Urothelium cell line (cell line): ENCODE data around the gene DCLK3.

Experiments
- DNase-seq: peaks from one replicate; pipeline ENCODE4 v3.0.0; 2011; ENCODE audit warnings: low spot score, mixed read lengths
- FAIRE-seq: peaks from 2 replicates; lab custom pipeline; 2011; peaks lifted over from hg19 to GRCh38; lab: Jason Lieb, UNC

DCLK3 gene

DNA sequence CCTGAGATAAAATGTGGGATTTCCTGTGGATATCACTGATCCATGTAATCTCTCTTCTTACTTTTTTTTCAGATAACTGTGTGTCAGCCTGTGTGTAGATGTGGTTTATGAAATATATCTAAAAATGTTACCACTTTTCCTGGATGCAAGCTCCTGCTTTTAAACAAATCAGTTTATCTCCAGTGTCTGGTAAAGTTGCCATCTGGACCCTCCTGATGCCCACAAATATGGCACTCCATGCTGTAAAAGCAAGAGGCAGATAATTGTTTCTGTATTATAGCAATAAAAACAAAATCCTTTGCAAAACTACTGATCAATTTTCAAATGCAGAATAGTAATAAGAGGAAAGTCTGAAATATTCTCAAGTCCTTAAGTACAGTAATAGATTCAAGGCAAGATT is 7.6 kb upstream of the DCLK3 start:
- no peak for FAIRE-seq
- DNase-seq = no peak

DNA sequence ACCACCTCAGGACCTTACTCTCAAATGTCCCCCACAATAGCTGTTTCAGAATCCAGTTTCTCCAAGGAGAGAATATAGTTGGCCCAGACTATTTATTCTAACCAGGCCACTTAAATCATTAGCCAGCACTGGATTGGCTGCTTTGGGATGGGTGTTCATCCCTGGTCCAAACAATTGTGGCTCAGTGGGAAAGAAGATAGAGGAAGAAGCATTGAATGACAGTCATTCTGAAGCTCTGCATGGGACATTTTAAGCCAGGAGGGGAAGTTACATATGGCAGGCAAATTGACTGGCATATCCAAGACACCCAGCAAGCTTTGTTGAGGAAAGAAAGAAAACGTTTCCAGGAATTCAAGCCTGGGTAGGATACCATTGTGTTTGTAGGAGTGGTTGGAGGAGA is 5.6 kb upstream of the DCLK3 start:
- DNase-seq (no peak), FAIRE-seq (no peak)

DNA sequence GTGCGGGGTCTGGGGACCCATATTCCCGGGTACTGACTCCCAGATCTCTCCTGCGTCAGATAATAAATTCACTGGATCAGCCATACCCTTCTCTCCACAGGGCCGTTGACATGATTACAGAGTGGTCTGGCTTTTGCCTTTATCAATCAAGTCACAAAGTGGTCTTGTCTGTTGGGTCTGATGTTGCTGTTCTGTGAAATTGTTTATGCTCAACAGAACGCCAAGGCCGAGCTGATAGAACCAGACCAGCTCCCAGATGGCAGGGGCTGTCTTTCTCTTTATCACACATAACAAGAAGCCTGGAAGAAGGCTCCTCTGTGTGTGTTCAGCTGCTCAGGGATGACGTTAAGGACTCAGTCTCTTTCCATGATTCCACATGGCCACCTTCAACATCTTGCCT is 751 bp upstream of the DCLK3 start:
- DNase-seq (no peak), FAIRE-seq (no peak)

DNA sequence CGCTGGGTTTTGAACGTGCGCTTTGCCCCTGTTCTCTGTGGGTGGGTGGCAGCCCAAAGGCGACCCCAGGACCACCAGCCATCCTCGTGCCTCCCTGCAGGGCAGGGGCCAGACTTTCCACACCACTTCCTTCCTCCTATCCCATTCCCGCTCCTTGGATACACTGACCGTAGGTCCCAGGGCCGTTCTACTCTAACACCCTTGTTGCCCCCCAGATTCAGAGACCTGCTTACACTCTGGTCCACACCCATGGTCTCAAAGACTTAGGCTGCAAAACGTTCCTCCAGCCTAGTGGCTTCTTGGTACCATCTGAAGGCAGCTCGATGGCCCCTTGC is 318 bp upstream of the DCLK3 start:
- DNase-seq = no peak
- FAIRE-seq = no peak

DNA sequence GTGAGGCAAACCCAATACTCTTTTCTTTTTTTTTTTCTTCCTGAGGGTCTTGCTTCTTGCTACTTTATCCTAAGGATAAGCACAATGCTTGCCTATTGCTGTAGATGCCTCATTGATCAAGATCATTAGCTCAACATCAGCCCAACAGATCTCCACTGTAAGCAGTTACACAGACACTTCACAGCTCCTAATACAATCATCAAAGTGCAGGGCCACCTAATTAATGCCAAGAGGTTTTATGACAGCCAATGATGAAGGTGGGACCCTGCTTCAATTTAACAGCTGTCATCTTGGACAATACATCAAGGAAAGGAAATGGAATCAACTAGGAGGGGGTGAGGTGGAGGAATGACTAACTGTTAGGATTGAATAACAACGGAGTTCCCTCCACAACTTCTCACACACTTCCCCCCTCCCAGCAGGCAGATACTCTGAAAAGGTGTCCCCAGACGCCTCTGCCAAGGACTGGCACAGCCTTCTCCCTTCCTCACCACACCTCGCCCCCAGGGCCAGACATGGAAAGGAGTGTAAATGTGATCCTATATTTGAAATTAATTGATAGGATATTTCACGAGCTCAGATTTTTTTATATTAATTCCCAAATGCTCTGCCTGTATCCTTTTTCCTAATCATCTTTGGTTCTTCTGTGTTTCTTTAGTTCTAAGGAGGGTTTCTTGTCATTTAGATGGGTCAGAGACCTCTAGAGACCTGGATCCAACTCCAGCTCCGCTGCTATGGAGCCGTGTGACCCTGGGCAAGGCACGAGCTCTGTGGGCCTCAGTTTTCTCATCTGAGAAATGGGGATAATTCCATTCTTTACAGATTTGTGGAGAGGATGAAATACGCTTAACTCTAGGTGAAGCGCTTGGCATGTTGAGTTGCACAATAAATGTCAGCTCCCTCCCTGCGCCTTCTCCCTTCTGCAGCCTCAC is 1.2 kb downstream of the DCLK3 start:
- no peak for DNase-seq
- no peak for FAIRE-seq

DNA sequence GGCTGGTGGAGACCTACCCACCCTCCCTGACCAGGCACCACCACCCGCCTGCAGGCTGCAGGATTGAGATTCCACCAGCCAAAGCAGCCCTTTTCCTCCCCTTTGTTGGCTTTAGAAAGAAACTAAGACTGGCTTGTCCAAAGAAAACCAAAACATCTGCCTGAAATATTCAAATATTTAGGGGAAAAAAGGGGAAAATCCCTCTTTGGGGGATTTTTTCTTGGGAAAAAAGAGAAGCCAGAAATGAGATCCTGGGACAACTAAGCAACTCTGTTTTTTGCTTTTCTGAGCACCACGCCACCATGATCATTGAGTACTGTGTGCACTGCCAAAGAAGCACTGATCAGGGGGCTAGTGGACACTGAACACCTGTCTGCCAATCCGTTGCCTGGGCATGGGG is 2.6 kb downstream of the DCLK3 start:
- no peak for DNase-seq
- no peak for FAIRE-seq

DNA sequence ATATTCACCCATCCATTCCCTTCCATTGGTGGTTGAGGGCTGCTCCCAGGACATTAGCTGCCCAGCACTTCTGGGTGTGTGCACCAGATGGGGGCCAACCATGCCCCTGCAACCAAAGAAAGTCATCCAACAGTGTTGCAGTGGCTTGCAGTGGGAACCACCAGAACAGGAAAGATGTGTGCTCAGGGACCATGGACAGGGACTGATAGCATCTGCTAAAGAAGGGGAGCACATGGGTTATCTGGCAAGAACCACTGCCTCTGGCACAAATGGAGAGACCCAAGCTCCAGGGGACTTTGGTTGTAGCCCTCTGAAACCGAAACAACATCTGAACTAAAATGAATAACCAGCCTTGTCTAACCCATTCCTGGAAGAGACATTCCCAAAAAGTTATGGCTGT is 8.1 kb downstream of the DCLK3 start:
- DNase-seq (no peak), FAIRE-seq (no peak)

DNA sequence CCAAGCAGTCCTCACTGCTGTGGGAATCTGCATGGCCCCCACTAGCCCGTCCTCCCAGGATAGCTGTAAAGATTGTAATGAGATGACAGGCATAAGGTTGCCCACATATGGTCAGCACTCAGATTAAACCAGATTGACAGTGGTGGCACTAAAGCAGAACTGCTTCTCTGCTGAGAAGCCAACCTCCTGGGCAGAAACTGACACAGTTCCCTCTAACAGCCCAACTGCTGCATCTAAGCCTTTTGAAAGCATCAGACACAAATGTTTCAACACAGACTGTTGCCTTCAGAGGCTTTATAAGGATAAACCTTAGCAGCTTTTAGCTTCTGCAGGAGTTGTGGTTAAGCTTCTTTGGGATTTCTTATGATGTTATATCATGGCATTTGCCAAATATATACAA is 13.0 kb downstream of the DCLK3 start:
- FAIRE-seq (no peak), DNase-seq (no peak)

DNA sequence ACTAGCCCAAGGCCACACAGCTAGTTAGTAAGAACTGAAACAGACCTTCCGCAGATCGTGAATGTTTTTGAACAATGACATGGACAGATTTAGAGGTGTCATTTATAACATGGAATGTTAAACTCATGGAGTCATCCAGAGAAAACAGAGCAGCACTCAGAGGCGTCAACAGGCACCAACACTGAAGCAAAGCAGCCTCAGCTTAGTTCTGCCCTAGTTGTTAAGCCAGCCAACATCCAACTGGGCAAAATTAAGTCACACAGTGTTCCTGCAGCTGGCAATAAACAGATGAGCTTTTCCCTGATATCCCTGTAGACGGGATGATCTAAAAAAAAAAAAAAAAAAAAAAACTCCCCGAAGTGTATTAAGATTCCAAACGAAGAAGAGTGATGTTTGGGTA is 13.6 kb downstream of the DCLK3 start:
- FAIRE-seq (no peak), DNase-seq (no peak)

DNA sequence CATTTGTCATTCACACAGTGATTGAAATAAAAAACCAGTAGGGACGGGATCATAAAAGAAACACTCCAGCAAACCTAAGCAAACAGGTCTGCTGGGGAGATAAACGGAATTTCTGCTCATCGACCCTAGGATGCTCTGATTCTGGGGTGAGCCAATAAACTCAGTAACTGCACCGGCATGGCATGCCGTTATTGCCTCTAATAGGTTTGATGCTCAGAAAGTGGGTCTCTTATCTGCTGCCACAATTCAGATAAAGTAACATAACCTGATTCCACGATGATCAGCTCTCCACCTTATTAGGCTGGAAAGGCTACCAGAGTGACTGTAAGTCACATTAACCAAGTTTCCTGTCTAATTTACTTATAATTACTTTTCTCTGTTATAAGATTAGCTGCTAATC is 19.6 kb downstream of the DCLK3 start:
- DNase-seq (no peak), FAIRE-seq (no peak)

DNA sequence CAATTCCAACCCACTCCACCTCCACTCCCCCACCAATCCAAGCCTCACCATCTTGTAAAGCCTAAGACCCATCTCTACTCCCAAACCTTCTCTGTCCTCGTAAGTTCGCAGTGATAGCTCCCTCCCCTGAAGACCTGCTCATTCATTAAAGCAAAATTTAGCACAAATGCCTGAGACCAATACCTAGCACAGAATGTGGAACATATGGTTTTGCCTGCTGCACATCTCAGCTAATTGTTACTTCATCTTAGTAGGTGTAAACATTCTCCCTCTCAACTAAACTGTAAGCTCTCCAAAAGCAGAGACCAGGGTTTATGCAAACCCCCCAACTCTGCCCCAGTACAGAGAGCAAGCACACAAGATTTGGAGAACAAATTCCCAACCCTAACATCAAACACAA is 20.5 kb downstream of the DCLK3 start:
- DNase-seq (no peak), FAIRE-seq (no peak)

DNA sequence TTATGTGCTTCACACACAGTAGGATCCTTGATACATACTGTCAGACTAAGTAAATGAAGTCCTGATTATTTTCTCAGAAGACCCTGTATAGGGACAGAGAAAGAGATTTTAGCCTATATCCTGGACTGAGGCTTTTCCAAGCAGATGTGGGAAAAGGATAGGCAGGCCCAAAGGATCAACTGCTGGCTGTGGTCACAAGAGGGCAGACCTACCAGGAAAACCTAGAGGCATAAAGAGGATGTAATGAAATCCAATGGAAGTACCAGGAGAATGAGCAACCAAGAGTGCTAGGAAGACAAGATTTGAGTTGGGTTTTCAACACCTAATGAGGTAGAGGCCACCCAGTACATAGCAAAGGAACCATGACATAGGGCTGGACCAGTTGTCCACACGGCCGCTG is 23.1 kb downstream of the DCLK3 start:
- DNase-seq (no peak), FAIRE-seq (no peak)

DNA sequence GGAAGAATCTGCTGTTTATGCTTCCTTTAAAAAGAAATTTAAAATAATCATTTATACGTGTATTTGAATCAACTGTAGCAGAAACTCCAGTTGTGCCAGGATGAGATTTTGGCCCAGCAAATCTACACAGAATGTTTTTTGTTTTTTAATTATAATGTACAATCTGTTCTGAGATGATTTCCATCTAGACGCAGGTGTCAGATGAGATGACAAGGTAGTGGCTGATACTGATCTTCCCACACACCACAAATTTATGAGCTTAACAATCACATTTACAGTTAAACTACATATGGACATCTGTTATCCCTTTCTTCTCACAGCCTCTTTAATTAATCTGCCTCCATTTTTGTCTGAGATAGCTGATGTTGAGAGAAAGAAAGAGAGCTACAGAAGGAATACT is 23.6 kb downstream of the DCLK3 start:
- DNase-seq (no peak), FAIRE-seq (no peak)

DNA sequence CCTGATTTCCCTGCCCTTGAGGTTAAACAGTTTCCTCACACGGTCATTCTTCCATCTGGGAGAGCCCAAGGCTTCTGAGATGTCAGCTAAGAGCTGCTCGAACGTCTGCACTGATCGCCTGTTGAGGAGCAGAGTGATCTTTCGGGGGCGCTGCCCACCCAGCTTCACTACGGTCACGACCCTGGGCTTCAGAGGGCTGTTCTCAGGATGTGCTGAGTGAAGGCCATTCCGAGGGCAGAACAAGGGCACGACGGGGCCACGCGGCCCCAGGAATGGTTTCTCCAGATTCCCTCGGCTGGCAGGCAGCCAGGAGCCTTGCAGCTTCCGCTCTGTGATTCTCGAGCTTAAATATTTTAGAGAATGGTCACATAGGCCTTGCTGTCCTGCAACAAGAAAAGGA is 25.7 kb downstream of the DCLK3 start:
- FAIRE-seq (no peak), DNase-seq (no peak)

DNA sequence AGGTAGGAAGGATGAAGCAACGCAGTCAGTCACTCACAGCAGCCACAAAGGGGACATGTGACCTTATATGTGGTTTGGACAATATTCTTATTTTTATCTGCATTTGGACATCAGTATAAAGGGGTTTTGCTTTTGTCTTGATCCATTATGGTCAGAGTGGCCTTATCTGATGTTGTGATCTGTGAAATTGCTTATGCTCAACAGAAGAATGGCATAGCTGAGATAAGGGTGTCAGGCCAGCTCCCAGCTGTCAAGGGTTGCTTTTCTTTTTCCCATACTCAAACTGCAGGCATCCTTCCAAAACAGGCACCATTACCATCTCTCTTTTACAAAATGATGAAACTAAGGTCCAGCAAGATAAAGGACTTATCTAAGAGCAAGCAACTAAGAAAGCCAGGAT is 28.1 kb downstream of the DCLK3 start:
- DNase-seq (no peak), FAIRE-seq (no peak)

DNA sequence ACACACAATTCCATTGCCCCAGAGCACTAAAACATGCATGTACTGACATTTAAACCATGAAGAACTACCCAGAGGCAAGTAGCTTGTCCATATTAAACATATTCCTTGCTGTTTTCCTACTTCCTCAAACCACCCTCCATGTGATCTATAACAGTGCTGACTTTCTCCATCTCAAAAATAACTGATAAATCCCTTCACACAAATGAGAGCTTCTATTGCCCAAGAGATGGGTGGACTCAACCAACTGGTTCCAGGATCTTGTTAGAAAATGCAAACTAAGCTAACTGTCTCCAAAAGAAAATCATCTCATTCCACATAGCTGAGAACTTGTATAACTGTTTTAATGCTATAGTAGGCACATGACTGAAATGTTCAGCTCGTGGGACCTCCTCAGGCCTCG is 29.6 kb downstream of the DCLK3 start:
- FAIRE-seq (no peak), DNase-seq (no peak)

DNA sequence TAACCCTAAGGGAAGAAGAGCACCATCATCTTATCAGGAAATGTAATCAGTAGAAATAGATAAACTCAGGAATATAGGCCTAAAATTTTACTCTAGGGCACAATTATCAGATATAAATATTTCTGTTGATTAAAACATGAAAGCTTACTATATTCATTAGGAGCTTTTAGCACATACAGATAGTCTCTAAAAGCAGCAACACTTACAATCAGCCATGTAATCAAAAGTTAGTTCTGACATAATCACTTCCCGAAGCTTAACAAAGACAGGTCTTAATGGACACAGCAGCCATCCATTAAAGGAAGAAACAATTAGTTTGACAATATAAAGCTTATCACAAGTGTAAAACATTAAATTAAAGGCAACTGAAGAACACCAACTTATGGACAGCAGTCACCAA is 30.6 kb downstream of the DCLK3 start:
- FAIRE-seq = no peak
- no peak for DNase-seq

DNA sequence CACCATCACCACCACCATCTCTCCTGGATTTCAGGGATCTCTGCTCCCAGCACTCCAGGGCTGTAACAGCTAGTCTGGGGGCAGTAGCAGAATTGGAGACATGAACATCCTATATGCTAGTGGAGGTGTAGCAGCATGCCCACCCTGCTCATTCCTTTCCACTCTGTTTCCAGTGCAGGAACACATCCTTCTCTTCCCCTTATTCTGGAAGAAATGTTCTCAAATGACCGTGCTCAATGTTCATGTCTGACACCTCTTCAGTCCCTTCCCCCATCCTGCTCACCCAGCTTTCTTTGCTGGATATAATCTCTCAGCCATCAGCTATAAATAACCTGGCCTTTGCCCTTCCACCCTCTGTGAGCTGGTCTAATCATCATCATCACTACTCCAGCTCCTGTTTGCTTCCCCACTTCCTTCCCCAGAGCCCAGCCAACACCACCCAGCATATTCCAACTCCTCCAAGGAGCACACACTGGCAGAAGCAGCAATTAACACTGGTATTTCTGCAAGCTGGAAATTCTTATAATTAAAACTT is 31.1 kb downstream of the DCLK3 start:
- FAIRE-seq (peak; percentile 62), DNase-seq (no peak)

DNA sequence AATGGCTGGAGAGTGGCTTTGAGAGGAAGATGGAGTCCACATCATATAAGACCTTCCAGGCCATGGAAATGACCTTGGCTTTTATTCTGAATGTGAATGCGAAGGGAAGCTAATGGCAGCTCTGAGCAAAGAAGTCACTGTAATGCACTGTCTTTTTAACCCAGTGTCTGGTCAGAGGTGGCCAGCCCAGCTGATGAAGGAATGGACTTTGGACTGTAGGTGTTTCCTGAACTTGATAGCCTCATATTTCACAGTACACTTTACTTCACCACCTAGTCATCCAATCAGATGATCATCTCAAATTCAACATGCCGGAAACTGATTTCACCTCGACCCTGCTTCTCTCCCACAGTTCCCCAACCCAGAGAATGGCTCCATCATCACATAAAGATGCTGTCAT is 33.4 kb downstream of the DCLK3 start:
- no peak for FAIRE-seq

DNA sequence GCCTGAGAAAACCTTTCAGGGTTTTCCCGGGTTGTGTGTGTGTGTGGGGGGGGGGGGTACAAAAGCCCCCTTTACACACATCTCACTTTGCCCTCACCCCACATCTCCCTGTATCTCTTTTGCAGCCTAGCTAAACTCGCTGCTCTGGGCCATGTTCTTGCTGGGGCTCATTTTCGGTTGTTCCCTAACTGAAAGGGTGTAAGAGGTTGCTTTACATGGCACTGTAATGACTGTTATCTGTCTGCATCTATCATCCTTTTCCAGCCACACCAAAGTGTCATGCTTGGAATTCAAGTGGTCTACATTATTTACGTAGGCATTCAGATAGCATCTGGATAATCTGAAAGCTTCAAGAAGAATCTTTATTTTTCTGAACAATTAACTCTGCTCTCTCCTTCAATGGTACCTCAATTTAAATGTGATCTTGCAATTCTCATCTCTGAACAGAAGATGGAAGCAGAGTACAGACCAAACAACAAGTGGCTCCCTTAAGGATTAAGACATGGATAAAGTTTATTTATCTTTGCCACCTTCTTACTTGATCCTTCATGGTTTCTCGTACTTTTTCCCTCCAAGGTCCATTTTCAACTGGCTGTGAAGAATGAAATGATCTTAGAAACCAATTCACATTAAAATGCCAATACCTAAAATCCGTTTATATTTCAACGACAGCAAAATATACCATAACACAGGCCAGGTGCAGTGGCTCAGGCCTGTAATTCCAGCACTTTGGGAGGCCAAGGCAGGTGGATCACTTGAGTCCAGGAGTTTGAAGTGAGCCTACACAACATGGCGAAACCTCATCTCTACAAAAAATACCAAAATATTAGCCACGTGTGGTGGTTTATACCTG is 34.9 kb downstream of the DCLK3 start:
- no peak for FAIRE-seq
- peak; percentile 49 for DNase-seq

More for the DNA sequence above, 33.4 kb downstream of the DCLK3 start:
- no peak for DNase-seq

DNA sequence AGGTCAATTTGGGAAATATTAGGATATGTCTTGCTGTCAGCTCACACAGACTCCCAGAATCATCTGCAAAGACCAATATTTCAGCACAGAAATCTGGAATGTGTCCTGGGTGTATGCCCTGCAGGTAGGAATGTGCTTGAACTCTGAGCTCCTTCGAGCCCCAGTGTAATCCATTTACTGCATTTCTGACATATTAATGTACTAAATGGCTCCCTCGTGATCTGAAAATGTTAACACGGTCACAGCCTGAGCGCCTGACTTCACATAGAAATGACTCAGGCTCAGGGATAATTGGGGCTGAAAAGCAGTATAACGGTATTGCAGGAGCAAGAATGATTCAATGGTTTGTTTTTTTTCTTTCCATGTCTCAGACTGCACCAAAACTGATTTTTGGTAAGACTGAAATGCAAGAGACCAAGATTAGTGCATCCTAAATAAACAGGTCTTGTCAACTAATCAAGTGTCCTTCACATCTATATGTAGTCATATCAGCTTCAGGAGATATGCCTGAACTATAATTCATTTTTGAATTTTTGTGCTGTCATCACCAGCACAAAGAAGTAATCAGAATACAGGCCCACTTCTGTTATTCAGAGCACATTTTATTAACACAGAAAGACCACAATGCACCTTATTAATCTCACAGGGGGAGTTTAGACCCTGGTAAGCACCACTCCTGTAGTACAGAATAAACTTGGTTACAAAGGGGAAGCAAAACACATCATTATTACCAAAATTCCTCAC is 49.8 kb downstream of the DCLK3 start:
- DNase-seq = no peak
- FAIRE-seq = no peak
